ENCODE data around the gene CYP4F2. TPM values are rescaled to one million over a fixed set of nuclear protein-coding genes. Genes with fewer than 3 reads are reported as not detected.

The CYP4F2 gene
- total and polyA plus RNA-seq, 2 of the 8 experiments (the other 6 are each of a cell fraction or from before 2014, with no cell fraction given) = not detected

GRCh38 chr19:15936950-15937349 lies 39.1 kb upstream of the CYP4F2 start (continued):
- TF ChIP-seq YY1 (IDR thresholded peaks at IDR 0.05; ENCODE audit: low read depth, low read length) (no peak), GTF2F1 (IDR thresholded peaks at IDR 0.05; ENCODE audit: borderline replicate concordance, low read depth, low read length) (no peak)

Measured in H1 (cell line).